PFSK-1 (cell line): ENCODE data around the gene RPS3A.

Experiments used
- FOXP2 ChIP-seq: optimal IDR thresholded peaks from 2 replicates; pipeline ENCODE3; 2011; ENCODE audit warnings: borderline replicate concordance, control low read depth, inconsistent platforms; ENCODE audit not compliant: insufficient read depth; ENCODE audit errors: extremely low read length, extremely low read depth
- POLR2AphosphoS5 ChIP-seq: IDR thresholded peaks from 2 replicates; pipeline ENCODE4 v1.6.1; 2012; ENCODE audit warnings: low read depth, mild to moderate bottlenecking, control low read depth, low read length, moderate library complexity
- REST ChIP-seq, 2 experiments: IDR thresholded peaks; 2 replicates each; pipeline versions ENCODE4 v1.6.1 to v1.8.0; 2011 to 2012; ENCODE audit warnings: low read depth in 2 of 2, low read length in 2 of 2, control low read depth in 1 of 2, inconsistent platforms in 1 of 2, mild to moderate bottlenecking in 1 of 2, moderate library complexity in 1 of 2; ENCODE audit not compliant: insufficient read depth in 1 of 2
- SIN3A ChIP-seq: IDR thresholded peaks from 2 replicates; pipeline ENCODE4 v1.6.1; 2012; ENCODE audit warnings: mild to moderate bottlenecking, low read length, moderate library complexity, borderline replicate concordance; ENCODE audit not compliant: insufficient read depth
- TAF1 ChIP-seq: IDR thresholded peaks from 2 replicates; pipeline ENCODE4 v1.6.1; 2012; ENCODE audit warnings: low read length, control low read depth, borderline replicate concordance; ENCODE audit not compliant: insufficient read depth

GRCh38 chr4:151092488-151092887, 6.9 kb upstream of the RPS3A start:
- no peak for TF ChIP-seq POLR2AphosphoS5
- TF ChIP-seq TAF1 = no peak
- TF ChIP-seq REST (IDR thresholded peaks at IDR 0.05; ENCODE audit: insufficient read depth in 1 of 2, low read depth in 2 of 2, low read length in 2 of 2) = no peak
- no peak for TF ChIP-seq SIN3A
- TF ChIP-seq FOXP2 = no peak
